GM10847 (cell line): ENCODE measurements around the gene DNAJC1.

ENCODE experiments used
- POLR2A ChIP-seq: IDR thresholded peaks from 2 replicates; pipeline ENCODE4 v1.6.1; 2011; ENCODE audit not compliant: insufficient read length; ENCODE audit errors: extremely low read depth

DNAJC1 gene

DNA sequence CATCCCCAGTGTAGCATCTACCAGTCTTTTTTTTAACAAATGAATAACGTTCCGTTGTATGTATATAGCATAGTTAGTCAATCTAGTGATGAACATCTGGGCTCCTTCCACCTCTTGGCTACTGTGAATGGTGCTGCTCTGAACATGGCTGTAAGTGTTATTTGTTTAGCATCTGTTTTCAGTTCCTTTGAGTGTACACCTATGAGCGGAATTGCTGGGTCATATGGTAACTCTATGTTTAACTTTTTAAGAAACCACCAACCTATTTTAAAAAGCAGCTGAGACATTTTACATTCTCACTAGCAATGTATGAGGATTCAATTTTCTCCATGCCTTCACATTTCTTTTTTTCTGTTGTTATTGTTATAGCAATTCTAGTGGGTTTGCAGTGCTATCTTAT, 178.2 kb downstream of the DNAJC1 start:
- TF ChIP-seq POLR2A: no peak

DNA sequence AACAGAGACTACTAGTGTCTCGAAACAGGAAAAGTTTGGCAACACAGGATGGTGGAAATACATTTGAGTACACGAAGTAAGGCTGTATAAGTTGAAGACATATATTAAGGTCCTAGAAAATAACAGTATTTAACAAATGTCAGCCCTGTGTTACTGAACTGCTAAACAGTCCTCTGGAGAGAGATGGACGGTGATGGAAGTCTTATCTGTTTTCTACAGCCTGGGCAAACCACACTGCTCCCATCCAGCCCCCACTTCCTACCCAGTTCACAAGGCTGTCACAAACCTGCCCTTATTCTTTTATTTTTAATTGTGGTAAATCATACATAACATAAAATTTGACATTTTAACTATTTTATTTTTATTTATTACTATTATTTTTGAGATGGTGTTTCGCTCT, 179.1 kb downstream of the DNAJC1 start:
- no peak for TF ChIP-seq POLR2A

GRCh38 chr10:21823617-21824016, 179.9 kb downstream of the DNAJC1 start:
- TF ChIP-seq POLR2A: no peak

DNA sequence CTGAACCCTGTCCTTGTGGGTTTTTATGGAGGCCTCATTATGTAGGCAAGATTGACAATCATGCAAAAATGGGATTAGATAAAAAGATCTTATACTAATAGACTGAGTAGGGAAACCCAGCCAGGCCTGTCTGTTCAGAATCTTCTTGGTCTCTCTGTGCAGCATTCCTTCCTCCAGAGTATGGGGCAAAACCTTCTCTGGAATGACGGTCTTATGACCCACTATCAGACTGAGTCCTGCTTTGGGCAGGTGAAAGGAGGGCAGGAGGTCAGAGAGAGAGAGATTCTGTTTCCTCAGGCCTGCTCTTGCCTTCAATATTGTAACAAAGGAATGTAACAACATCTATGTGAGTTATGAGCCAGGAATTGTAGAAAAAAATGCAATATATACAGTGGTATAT, 182.6 kb downstream of the DNAJC1 start:
- TF ChIP-seq POLR2A: no peak

DNA sequence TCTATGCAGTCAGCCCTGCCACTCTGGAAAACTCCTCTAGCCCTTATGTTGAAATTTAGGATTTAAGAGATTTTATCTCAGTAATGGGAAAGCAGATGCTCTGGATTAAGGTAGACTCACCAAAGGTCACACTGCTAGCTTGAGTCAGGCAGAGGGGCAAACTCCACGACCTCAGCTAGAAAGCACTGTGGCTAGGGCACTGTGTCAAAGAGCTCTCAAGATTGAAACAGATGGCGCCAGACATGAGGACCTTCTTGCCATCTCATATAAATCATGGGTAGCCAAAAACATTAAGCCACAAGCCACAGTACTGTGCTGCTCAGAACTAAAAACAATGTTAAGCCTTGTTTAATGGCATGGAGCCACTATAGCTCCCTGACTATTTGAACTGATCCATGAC, 188.7 kb downstream of the DNAJC1 start:
- no peak for TF ChIP-seq POLR2A

GRCh38 chr10:21813946-21814345, 189.6 kb downstream of the DNAJC1 start:
- no peak for TF ChIP-seq POLR2A

- TF ChIP-seq POLR2A: no peak
Observed at GRCh38 chr10:21811245-21811585, 192.3 kb downstream of the DNAJC1 start.

- no peak for TF ChIP-seq POLR2A
Observed at GRCh38 chr10:21810582-21811244, 192.8 kb downstream of the DNAJC1 start.

DNA sequence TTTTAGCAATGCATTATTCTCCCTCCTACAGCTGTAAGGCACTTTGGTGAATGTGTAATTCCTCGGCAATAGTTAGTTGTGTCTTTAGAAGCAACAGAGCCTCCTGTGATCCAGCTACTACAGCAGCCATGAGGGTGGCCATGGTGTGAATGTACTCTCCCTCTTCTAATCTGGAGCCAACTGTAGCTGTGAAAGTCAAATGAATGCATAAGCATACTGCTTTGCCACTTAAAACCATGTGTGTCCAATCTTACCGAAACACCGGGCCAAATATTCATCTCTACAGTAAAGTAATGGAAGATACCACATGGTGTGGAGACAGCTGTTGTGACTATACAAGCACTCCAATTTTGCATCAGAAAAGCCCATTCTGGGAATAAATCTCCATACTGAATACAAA, 195.0 kb downstream of the DNAJC1 start:
- no peak for TF ChIP-seq POLR2A

DNA sequence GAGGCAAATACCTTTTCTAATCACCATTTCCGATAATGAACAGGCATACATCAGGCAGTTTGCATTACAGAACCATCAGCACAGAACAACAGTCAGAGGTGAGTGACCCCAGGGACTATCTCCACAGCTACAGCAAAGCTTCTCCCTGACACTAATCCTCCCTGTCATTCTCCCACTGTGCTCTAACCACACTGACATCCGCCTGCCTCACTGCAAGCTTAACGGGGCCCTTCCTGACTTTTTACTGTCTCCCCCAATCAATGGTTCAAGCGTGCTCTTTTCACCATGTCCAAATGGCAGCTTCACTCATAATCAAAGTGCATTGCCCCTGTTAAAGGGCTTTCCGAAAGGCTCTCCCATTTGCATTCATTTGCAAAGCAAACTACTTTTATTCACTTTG, 196.3 kb downstream of the DNAJC1 start:
- no peak for TF ChIP-seq POLR2A

- no peak for TF ChIP-seq POLR2A
Observed at GRCh38 chr10:21803374-21803773, 200.2 kb downstream of the DNAJC1 start.

- TF ChIP-seq POLR2A: no peak
Observed at GRCh38 chr10:21801609-21802008, 201.9 kb downstream of the DNAJC1 start.

- TF ChIP-seq POLR2A: no peak
Observed at GRCh38 chr10:21797984-21798765, 205.4 kb downstream of the DNAJC1 start.

DNA sequence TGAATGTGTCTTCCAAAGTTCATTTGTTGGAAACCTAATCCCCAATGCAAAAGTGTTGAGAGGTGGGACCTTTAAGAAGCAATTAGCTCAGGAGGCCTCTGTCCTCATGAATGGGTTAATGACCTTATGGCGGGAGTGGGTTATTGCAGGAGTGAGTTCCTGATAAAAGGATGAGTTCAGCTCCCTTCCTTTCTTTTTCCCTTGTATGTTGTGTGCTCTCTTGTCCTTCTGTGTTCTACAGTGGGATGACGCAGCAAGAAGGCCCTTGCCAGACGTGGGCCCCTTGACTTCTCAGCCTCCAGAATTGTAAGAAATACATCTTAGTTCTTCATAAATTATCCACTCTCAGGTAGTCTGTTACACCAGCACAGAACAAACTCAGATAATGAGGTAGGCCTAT, 206.0 kb downstream of the DNAJC1 start:
- no peak for TF ChIP-seq POLR2A

- TF ChIP-seq POLR2A: no peak
Observed at GRCh38 chr10:21791276-21791675, 212.3 kb downstream of the DNAJC1 start.

DNA sequence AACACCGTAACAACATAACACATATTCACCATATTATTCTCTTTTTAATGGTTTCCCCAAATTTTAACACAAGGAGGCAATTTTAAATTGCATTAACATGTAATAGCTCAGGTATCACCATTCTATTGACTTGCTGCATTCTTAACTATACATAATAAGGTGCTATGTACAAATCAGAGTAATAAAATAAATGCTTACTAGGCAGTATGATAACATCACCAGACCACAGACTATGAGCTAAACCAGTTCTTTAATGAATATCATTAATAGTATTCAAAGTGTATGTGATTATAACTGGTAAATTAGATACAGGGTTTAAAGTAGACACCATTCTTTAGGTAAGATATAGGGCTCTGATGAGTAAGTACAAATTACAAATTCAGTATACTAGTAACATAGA, 226.6 kb downstream of the DNAJC1 start:
- TF ChIP-seq POLR2A: no peak

GRCh38 chr10:21771219-21771618, 232.3 kb downstream of the DNAJC1 start:
- TF ChIP-seq POLR2A: no peak
